Peyer's patch (tissue), 4 donors: ENCODE data around the gene RREB1.

Experiments
- CTCF ChIP-seq, 6 experiments: fragments of 450-650 bp in 4 of 6; fragments of 200-600 bp in 2 of 6; sonication (generic) in 1 of 6; IDR thresholded peaks; one replicate each; pipeline ENCODE4 v1.5.1; 2017 to 2019; ENCODE audit warnings: antibody characterized with exemption in 6 of 6, mild to moderate bottlenecking in 3 of 6, moderate library complexity in 1 of 6
- POLR2A ChIP-seq, 2 donors: fragments of 450-650 bp; IDR thresholded peaks; one replicate each; pipeline ENCODE4 v1.5.1; 2017; ENCODE audit warnings: antibody characterized with exemption in 2 of 2, mild to moderate bottlenecking in 2 of 2, moderate library complexity in 2 of 2

GRCh38 chr6:7258231-7258763 lies 150.5 kb downstream of the RREB1 start:
- TF ChIP-seq CTCF (IDR thresholded peaks at IDR 0.05) (no peak), POLR2A (IDR thresholded peaks at IDR 0.05) (no peak)
